Colonic mucosa (tissue), 4 donors: ENCODE data around the gene EMILIN1. TPM values are rescaled to one million over a fixed set of nuclear protein-coding genes. Genes with fewer than 3 reads are reported as not detected.

Experiments
- DNase-seq: peaks from one replicate; pipeline ENCODE4 v3.0.0-alpha.2; 2020
- H3K27ac ChIP-seq: fragments of 200-600 bp; one replicate; pipeline ENCODE4 v1.8.0; 2021
- H3K27me3 ChIP-seq: fragments of 200-600 bp; one replicate; pipeline ENCODE4 v1.8.0; 2021
- H3K36me3 ChIP-seq: fragments of 200-600 bp; one replicate; pipeline ENCODE4 v1.8.0; 2021
- H3K4me1 ChIP-seq: fragments of 200-600 bp; one replicate; pipeline ENCODE4 v1.8.0; 2021; ENCODE audit warnings: mild to moderate bottlenecking
- H3K4me3 ChIP-seq: fragments of 200-600 bp; one replicate; pipeline ENCODE4 v1.8.0; 2021
- H3K9ac ChIP-seq, 2 donors: one replicate each; pipeline ENCODE4 v1.7.0; 2013; ENCODE audit warnings: control low read depth in 2 of 2, low read depth in 2 of 2, low read length in 2 of 2
- H3K9me3 ChIP-seq: fragments of 200-600 bp; one replicate; pipeline ENCODE4 v1.8.0; 2021
- intact Hi-C: fragments of 100-400 bp; cut with DNase I; formaldehyde crosslinking; loops from one replicate; pipeline ENCODE4 v1.14.1; 2022
- total RNA-seq, 2 donors: library from RNA; stranded (reverse); fragmentation: NEBNext Ultra II Directional in 1 of 2; extraction: Animal tissue kit (Norgen Biotek cat#: 25700) in 1 of 2; gene quantifications; one replicate each; pipeline ENCODE4 v1.2.1, GENCODE V29; 2021
- TF ChIP-seq, protein P1 (sequence below): fragments of 200-600 bp; IDR thresholded peaks from one replicate; pipeline ENCODE4 v1.8.0; 2022; ENCODE audit warnings: antibody characterized with exemption, mild to moderate bottlenecking
- donor health status: healthy.
- donor health status: DM: no; HTN: no; CAD: no.
- donor health status: DM: no; HTN: no; CAD: no.

EMILIN1 gene
- total RNA-seq, 2 donors from 2014 or later: 20.2 to 43.0 TPM

- no peak for DNase-seq
- H3K4me1 ChIP-seq: peaks cover 11% of the 10 kb centered on the region
- intact Hi-C loops: no loop called here
- no peaks in the 10 kb centered on the region for H3K27me3 ChIP-seq
- H3K36me3 ChIP-seq: no peaks in the 10 kb centered on the region
- no peaks in the 10 kb centered on the region for H3K9me3 ChIP-seq
- no peak overlapping the region for H3K9ac ChIP-seq
- no peak overlapping the region for H3K4me3 ChIP-seq
- H3K27ac ChIP-seq: peak overlapping the region; percentile 95
- TF ChIP-seq, protein P1, sequence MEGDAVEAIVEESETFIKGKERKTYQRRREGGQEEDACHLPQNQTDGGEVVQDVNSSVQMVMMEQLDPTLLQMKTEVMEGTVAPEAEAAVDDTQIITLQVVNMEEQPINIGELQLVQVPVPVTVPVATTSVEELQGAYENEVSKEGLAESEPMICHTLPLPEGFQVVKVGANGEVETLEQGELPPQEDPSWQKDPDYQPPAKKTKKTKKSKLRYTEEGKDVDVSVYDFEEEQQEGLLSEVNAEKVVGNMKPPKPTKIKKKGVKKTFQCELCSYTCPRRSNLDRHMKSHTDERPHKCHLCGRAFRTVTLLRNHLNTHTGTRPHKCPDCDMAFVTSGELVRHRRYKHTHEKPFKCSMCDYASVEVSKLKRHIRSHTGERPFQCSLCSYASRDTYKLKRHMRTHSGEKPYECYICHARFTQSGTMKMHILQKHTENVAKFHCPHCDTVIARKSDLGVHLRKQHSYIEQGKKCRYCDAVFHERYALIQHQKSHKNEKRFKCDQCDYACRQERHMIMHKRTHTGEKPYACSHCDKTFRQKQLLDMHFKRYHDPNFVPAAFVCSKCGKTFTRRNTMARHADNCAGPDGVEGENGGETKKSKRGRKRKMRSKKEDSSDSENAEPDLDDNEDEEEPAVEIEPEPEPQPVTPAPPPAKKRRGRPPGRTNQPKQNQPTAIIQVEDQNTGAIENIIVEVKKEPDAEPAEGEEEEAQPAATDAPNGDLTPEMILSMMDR: no peak
Observed at GRCh38 chr2:27076323-27076722, 2.1 kb upstream of the EMILIN1 start.

DNA sequence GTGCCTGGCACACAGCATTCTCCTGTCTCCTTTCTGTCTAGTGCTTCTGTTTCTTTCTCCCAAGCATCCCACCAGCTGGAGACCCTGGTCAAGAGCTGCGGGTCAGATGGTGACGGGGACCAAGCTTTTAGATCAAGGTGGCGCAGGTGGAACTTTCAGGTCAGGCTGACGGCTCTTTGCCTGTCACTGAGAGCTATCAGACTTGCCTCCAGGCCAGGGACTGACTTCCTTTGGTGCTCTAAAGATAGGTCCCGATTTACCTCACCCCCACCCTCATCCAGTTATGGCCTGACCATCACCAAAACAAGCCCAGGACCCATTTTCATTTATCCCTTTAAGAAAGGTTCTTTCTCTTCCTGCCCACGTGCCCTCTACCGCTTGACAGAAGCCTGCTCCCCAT is 1.2 kb upstream of the EMILIN1 start:
- H3K36me3 ChIP-seq: no peaks in the 10 kb centered on the region
- intact Hi-C loops: no loop called here
- DNase-seq: no peak
- peak overlapping the region; percentile 95 for H3K27ac ChIP-seq
- peaks cover 16% of the 10 kb centered on the region for H3K4me1 ChIP-seq
- H3K27me3 ChIP-seq: no peaks in the 10 kb centered on the region
- TF ChIP-seq, protein P1: no peak
- H3K4me3 ChIP-seq: no peak overlapping the region
- H3K9me3 ChIP-seq: no peaks in the 10 kb centered on the region
- H3K9ac ChIP-seq: no peak overlapping the region

- Histone ChIP-seq H3K9me3 (no peaks in the 10 kb centered on the region), H3K36me3 (no peaks in the 10 kb centered on the region), H3K27ac (peak overlapping the region; percentile 95), H3K4me3 (peak overlapping the region; percentile 44), H3K9ac (peak overlapping the region; percentile 28 to 55), H3K4me1 (peaks cover 13% of the 10 kb centered on the region), H3K27me3 (no peaks in the 10 kb centered on the region)
- TF ChIP-seq, protein P1: no peak
- no peak for DNase-seq
- intact Hi-C loops: loop anchor here (10.0 kb wide), 1 partner anchor 45 kb away; the partner anchor contains the start of gene TMEM214
Observed at GRCh38 chr2:27079233-27080139, 1.1 kb downstream of the EMILIN1 start.

GRCh38 chr2:27080140-27080469 is 1.7 kb downstream of the EMILIN1 start:
- H3K27ac ChIP-seq: peak overlapping the region; percentile 95
- no peak for DNase-seq
- H3K4me1 ChIP-seq: peaks cover 7% of the 10 kb centered on the region
- intact Hi-C loops: loop anchor here (10.0 kb wide), 1 partner anchor 45 kb away; the partner anchor contains the start of gene TMEM214
- no peaks in the 10 kb centered on the region for H3K36me3 ChIP-seq
- no peaks in the 10 kb centered on the region for H3K27me3 ChIP-seq
- H3K9me3 ChIP-seq: no peaks in the 10 kb centered on the region
- peak overlapping the region; percentile 44 for H3K4me3 ChIP-seq
- peak overlapping the region; percentile 28 to 55 for H3K9ac ChIP-seq
- TF ChIP-seq, protein P1: no peak

DNA sequence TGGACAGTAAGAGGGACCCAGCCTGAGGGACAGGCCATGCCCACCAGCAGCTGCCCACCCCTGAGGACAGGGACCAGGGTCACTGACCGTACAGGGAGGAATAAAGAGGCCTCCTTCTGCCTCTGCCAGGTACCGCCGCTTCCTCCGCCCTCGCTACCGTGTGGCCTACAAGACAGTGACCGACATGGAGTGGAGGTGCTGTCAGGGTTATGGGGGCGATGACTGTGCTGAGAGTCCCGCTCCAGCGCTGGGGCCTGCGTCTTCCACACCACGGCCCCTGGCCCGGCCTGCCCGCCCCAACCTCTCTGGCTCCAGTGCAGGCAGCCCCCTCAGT is 2.2 kb downstream of the EMILIN1 start:
- DNase-seq: no peak
- Histone ChIP-seq H3K4me1 (peaks cover 7% of the 10 kb centered on the region), H3K9ac (peak overlapping the region; percentile 28 to 55), H3K27me3 (no peaks in the 10 kb centered on the region), H3K27ac (peak overlapping the region; percentile 95), H3K4me3 (peak overlapping the region; percentile 44), H3K36me3 (no peaks in the 10 kb centered on the region), H3K9me3 (no peaks in the 10 kb centered on the region)
- intact Hi-C loops: loop anchor here (10.0 kb wide), 1 partner anchor 46 kb away; the partner anchor contains the start of gene TMEM214
- TF ChIP-seq, protein P1: no peak
